GM23338 (cell line): ENCODE measurements around the gene XYLT1. TPM values are rescaled to one million over a fixed set of nuclear protein-coding genes. Genes with fewer than 3 reads are reported as not detected.

Source experiments
- ATAC-seq: fragments of 200-7000 bp; cut with Tn5 transposase; 3 replicates; pipeline ENCODE4 v1.9.1; 2020
- DNase-seq: peaks from one replicate; pipeline ENCODE4 v3.0.0-alpha.2; 2015; ENCODE audit warnings: low spot score
- H2AFZ ChIP-seq: fragments of 200-600 bp; sonication (generic); 2 replicates; pipeline ENCODE4 v1.8.0; 2016; ENCODE audit warnings: antibody characterized with exemption, mild to moderate bottlenecking, moderate library complexity
- H3F3A ChIP-seq: fragments of 200-600 bp; sonication (generic); replicated peaks from 2 replicates; pipeline ENCODE4 v1.8.0; 2017; ENCODE audit warnings: antibody characterized with exemption, mixed run types, low read depth
- H3K27ac ChIP-seq: fragments of 200-600 bp; sonication (generic); 2 replicates; pipeline ENCODE4 v1.6.1; 2016; ENCODE audit warnings: low read depth
- H3K27me3 ChIP-seq: fragments of 200-600 bp; sonication (generic); 2 replicates; pipeline ENCODE4 v1.8.0; 2016; ENCODE audit warnings: mild to moderate bottlenecking, mixed run types, moderate library complexity; ENCODE audit not compliant: insufficient read depth
- H3K36me3 ChIP-seq: fragments of 200-600 bp; sonication (generic); 2 replicates; pipeline ENCODE4 v1.8.0; 2016; ENCODE audit warnings: mild to moderate bottlenecking; ENCODE audit not compliant: insufficient read depth
- H3K4me1 ChIP-seq: fragments of 200-600 bp; sonication (generic); 2 replicates; pipeline ENCODE4 v1.8.0; 2016; ENCODE audit warnings: mild to moderate bottlenecking, moderate library complexity; ENCODE audit not compliant: insufficient read depth
- H3K4me2 ChIP-seq: fragments of 200-600 bp; sonication (generic); 2 replicates; pipeline ENCODE4 v1.7.1; 2017; ENCODE audit warnings: mixed run types
- H3K4me3 ChIP-seq: fragments of 200-600 bp; sonication (generic); 2 replicates; pipeline ENCODE4 v1.6.1; 2016; ENCODE audit warnings: mixed run types
- H3K79me2 ChIP-seq: fragments of 200-600 bp; sonication (generic); replicated peaks from 2 replicates; pipeline ENCODE4 v1.8.0; 2017; ENCODE audit warnings: mild to moderate bottlenecking; ENCODE audit not compliant: insufficient read depth
- H3K9me2 ChIP-seq: fragments of 200-600 bp; sonication (generic); 2 replicates; pipeline ENCODE4 v1.8.0; 2017; ENCODE audit not compliant: insufficient read depth
- H4K20me1 ChIP-seq: fragments of 200-600 bp; sonication (generic); replicated peaks from 2 replicates; pipeline ENCODE4 v1.8.0; 2017; ENCODE audit warnings: mild to moderate bottlenecking; ENCODE audit not compliant: insufficient read depth
- H3K27ac Mint-ChIP-seq: 2 replicates; pipeline ENCODE4 v1.8.0; 2020; ENCODE audit warnings: inconsistent platforms, mild to moderate bottlenecking, moderate library complexity, mixed read lengths
- H3K27me3 Mint-ChIP-seq: 3 replicates; pipeline ENCODE4 v1.8.0; 2022; ENCODE audit warnings: low read depth, mild to moderate bottlenecking, moderate library complexity, mixed read lengths, inconsistent platforms; ENCODE audit not compliant: insufficient read depth, poor library complexity
- H3K36me3 Mint-ChIP-seq: 3 replicates; pipeline ENCODE4 v1.8.0; 2021; ENCODE audit warnings: low read depth, mild to moderate bottlenecking, inconsistent platforms, moderate library complexity, mixed read lengths
- H3K4me1 Mint-ChIP-seq: 3 replicates; pipeline ENCODE4 v1.8.0; 2020; ENCODE audit warnings: mild to moderate bottlenecking, inconsistent platforms, mixed read lengths
- H3K4me3 Mint-ChIP-seq: 3 replicates; pipeline ENCODE4 v1.8.0; 2021; ENCODE audit warnings: moderate library complexity, mild to moderate bottlenecking, inconsistent platforms, mixed read lengths
- H3K9me3 Mint-ChIP-seq: 3 replicates; pipeline ENCODE4 v1.8.0; 2020; ENCODE audit warnings: moderate library complexity, mild to moderate bottlenecking, inconsistent platforms, mixed read lengths
- CREB1 ChIP-seq: fragments of 250-450 bp; sonication (Bioruptor Pico); IDR thresholded peaks from 2 replicates; pipeline ENCODE4 v1.5.0; 2020; ENCODE audit warnings: low read depth, mild to moderate bottlenecking, moderate library complexity
- CTCF ChIP-seq, 2 experiments: fragments of 200-600 bp in 1 of 2; sonication (generic) in 1 of 2; conservative IDR thresholded peaks; 2 replicates each; pipeline versions ENCODE4 v1.5.1 to v1.6.1; 2016 to 2017; ENCODE audit warnings: antibody characterized with exemption in 2 of 2, low read depth in 2 of 2, mild to moderate bottlenecking in 2 of 2, moderate library complexity in 1 of 2
- ETS1 ChIP-seq: IDR thresholded peaks from 2 replicates; pipeline ENCODE4 v1.6.1; 2016; ENCODE audit warnings: antibody characterized with exemption
- EZH2 ChIP-seq: fragments of 200-600 bp; sonication (generic); IDR thresholded peaks from one replicate; pipeline ENCODE4 v1.8.0; 2017; ENCODE audit warnings: antibody characterized with exemption, mild to moderate bottlenecking, low read depth; ENCODE audit not compliant: unreplicated experiment
- EZH2phosphoT487 ChIP-seq: fragments of 200-600 bp; sonication (generic); IDR thresholded peaks from one replicate; pipeline ENCODE4 v1.8.1; 2018; ENCODE audit warnings: antibody characterized with exemption; ENCODE audit not compliant: unreplicated experiment
- JUNB ChIP-seq: IDR thresholded peaks from one replicate; pipeline ENCODE4 v1.6.1; 2016; ENCODE audit warnings: antibody characterized with exemption; ENCODE audit not compliant: unreplicated experiment
- NANOG ChIP-seq: IDR thresholded peaks from 2 replicates; pipeline ENCODE4 v1.6.1; 2016; ENCODE audit warnings: antibody characterized with exemption, borderline replicate concordance
- POLR2AphosphoS5 ChIP-seq: IDR thresholded peaks from 2 replicates; pipeline ENCODE4 v1.6.1; 2016; ENCODE audit warnings: antibody characterized with exemption, low read depth
- REST ChIP-seq: IDR thresholded peaks from one replicate; pipeline ENCODE4 v1.6.1; 2018; ENCODE audit warnings: antibody characterized with exemption; ENCODE audit not compliant: unreplicated experiment
- STAT1 ChIP-seq: IDR thresholded peaks from one replicate; pipeline ENCODE4 v1.6.1; 2016; ENCODE audit warnings: antibody characterized with exemption; ENCODE audit not compliant: unreplicated experiment
- ZNF114 ChIP-seq: fragments of 250-450 bp; sonication (Bioruptor Pico); IDR thresholded peaks from 2 replicates; pipeline ENCODE4 v1.5.0; 2020; ENCODE audit warnings: mild to moderate bottlenecking, moderate library complexity
- ZNF331 ChIP-seq: fragments of 250-450 bp; sonication (Bioruptor Pico); IDR thresholded peaks from 2 replicates; pipeline ENCODE4 v1.5.0; 2020; ENCODE audit warnings: low read depth, mild to moderate bottlenecking, moderate library complexity
- polyA plus RNA-seq: library from polyadenylated mRNA; unstranded; fragments of >200 nt; fragmentation: Nextera tagmentation; extraction: Ambion mirVana; gene quantifications from 2 replicates; pipeline ENCODE4 v1.2.1, GENCODE V29; 2016
- total RNA-seq: library from RNA; depleted of rRNA; stranded (reverse); fragments of >200 nt; shearing (Covaris generic); gene quantifications from 2 replicates; pipeline ENCODE4 v1.2.3, GENCODE V29; 2014

The XYLT1 gene
- total and polyA plus RNA-seq, 2 experiments from 2014 or later = 3.5 to 24.7 TPM

GRCh38 chr16:17270111-17270510 lies 200.6 kb downstream of the XYLT1 start:
- Mint-ChIP-seq H3K27ac (no peak overlapping the region), H3K4me1 (peaks cover 15% of the 10 kb centered on the region), H3K9me3 (no peaks in the 10 kb centered on the region), H3K27me3 (peaks cover 11% of the 10 kb centered on the region), H3K36me3 (no peaks in the 10 kb centered on the region), H3K4me3 (no peak overlapping the region)
- Histone ChIP-seq H3K4me1 (peaks cover 3% of the 10 kb centered on the region), H3K27me3 (no peaks in the 10 kb centered on the region), H3F3A (peaks cover 3% of the 10 kb centered on the region; the same call in 1 of the 2 replicates), H3K4me3 (no peak overlapping the region), H3K27ac (no peak overlapping the region), H3K36me3 (no peaks in the 10 kb centered on the region), H4K20me1 (peaks cover 5% of the 10 kb centered on the region; the same call in 1 of the 2 replicates), H3K9me2 (no peaks in the 10 kb centered on the region), H2AFZ (no peak overlapping the region), H3K4me2 (no peak overlapping the region), H3K79me2 (peaks cover 6% of the 10 kb centered on the region; the same call in 1 of the 2 replicates)
- ATAC-seq = no peak
- no peak for DNase-seq
- TF ChIP-seq ETS1 (no peak), EZH2 (no peak), NANOG (no peak), REST (no peak), STAT1 (no peak)

DNA sequence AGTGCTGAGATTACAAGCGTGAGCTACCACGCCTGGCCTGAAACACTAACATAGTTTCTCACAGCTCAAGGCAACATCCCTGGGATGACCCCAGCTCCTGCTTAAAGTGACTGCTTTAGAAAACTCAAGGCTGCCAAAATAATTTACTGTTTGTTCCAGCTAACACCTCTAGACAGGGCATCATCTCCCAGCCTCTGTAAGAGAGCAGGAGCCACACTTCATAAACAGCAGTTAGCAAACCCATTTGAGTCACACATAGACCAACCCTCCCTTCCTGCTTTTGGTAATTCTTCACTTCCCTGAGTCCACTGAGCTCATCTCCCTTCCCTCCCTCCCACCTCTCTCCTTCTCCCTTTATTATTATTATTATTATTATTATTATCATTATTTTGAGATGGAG lies 201.3 kb downstream of the XYLT1 start:
- Mint-ChIP-seq H3K27ac (no peak overlapping the region), H3K36me3 (no peaks in the 10 kb centered on the region), H3K9me3 (no peaks in the 10 kb centered on the region), H3K27me3 (peaks cover 8% of the 10 kb centered on the region), H3K4me1 (peaks cover 15% of the 10 kb centered on the region), H3K4me3 (no peak overlapping the region)
- peaks cover 5% of the 10 kb centered on the region; the same call in 1 of the 2 replicates for H4K20me1 ChIP-seq
- H3K4me1 ChIP-seq = peaks cover 3% of the 10 kb centered on the region
- no peak for ATAC-seq
- H3K27me3 ChIP-seq = no peaks in the 10 kb centered on the region
- H3K79me2 ChIP-seq = peaks cover 9% of the 10 kb centered on the region
- H3K4me3 ChIP-seq = no peak overlapping the region
- H3K9me2 ChIP-seq = no peaks in the 10 kb centered on the region
- no peak overlapping the region for H3K4me2 ChIP-seq
- H3F3A ChIP-seq = peaks cover 3% of the 10 kb centered on the region; the same call in 1 of the 2 replicates
- no peak overlapping the region for H3K27ac ChIP-seq
- H3K36me3 ChIP-seq = no peaks in the 10 kb centered on the region
- no peak overlapping the region for H2AFZ ChIP-seq
- no peak for DNase-seq
- TF ChIP-seq EZH2phosphoT487 (no peak), ZNF114 (no peak), CTCF (conservative IDR thresholded peaks at IDR 0.05; ENCODE audit: low read depth in 2 of 2) (no peak), JUNB (no peak), NANOG (no peak), POLR2AphosphoS5 (no peak), REST (no peak), ZNF331 (CRISPR knock-in tag) (no peak), EZH2 (no peak), CREB1 (CRISPR knock-in tag) (no peak), STAT1 (no peak), ETS1 (no peak)
